ENCODE results near the gene ZBTB7C.

Gene ZBTB7C

DNA sequence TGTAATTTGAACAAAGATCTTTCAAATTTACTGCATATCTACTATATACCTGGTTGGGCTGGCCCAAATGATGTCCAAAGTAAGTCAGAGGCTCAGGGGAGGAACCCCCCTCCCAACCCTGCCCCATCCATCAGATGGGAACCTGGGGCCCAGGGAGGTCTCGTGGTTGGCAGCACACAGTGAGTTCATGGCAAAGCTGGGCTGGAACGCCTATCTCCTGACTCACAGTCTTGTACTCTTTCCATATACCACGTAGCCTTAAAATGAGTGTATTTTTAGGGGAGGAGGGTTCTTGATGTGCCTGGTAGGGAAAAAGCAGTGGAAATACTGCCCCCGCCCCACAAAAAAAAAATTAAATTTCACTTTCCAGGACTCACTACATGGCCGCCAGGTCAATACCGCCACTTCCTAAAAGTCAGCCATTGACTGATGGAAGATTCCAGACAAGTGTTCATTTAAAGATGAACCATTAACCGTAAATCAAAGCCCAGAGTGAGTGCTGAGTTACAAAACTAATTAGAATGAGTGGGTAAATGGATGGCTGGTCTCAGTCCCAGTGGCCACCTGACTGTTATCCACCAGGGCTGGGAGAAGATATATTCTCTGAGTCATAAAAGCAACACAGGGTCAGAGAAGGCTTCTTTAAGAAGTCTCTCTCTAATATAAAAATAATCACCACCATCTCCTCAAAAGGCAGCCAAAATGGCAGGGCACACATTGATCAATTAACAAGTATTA lies 80.5 kb downstream of the ZBTB7C start:
- no peak for DNase-seq (ENCODE audit: low read depth)

GRCh38 chr18:48326901-48327675 lies 82.1 kb downstream of the ZBTB7C start:
- no peak for DNase-seq (ENCODE audit: low read depth)
- TF ChIP-seq, protein P1, sequence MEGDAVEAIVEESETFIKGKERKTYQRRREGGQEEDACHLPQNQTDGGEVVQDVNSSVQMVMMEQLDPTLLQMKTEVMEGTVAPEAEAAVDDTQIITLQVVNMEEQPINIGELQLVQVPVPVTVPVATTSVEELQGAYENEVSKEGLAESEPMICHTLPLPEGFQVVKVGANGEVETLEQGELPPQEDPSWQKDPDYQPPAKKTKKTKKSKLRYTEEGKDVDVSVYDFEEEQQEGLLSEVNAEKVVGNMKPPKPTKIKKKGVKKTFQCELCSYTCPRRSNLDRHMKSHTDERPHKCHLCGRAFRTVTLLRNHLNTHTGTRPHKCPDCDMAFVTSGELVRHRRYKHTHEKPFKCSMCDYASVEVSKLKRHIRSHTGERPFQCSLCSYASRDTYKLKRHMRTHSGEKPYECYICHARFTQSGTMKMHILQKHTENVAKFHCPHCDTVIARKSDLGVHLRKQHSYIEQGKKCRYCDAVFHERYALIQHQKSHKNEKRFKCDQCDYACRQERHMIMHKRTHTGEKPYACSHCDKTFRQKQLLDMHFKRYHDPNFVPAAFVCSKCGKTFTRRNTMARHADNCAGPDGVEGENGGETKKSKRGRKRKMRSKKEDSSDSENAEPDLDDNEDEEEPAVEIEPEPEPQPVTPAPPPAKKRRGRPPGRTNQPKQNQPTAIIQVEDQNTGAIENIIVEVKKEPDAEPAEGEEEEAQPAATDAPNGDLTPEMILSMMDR (IDR thresholded peaks at IDR 0.05; ENCODE audit: low read depth, low read length, missing control alignments) = no peak

More for the DNA sequence above, 80.5 kb downstream of the ZBTB7C start:
- H3K4me3 ChIP-seq (ENCODE audit: low read depth, low read length) = no peak overlapping the region
- TF ChIP-seq, protein P1 (IDR thresholded peaks at IDR 0.05; ENCODE audit: low read depth, low read length, missing control alignments) = no peak

GRCh38 chr18:48325115-48325665 lies 84.0 kb downstream of the ZBTB7C start:
- H3K4me3 ChIP-seq (ENCODE audit: low read depth, low read length) = no peak overlapping the region
- no peak for DNase-seq (ENCODE audit: low read depth)
- TF ChIP-seq, protein P1 (IDR thresholded peaks at IDR 0.05; ENCODE audit: low read depth, low read length, missing control alignments) = no peak

More at GRCh38 chr18:48326901-48327675, 82.1 kb downstream of the ZBTB7C start:
- no peak overlapping the region for H3K4me3 ChIP-seq (ENCODE audit: low read depth, low read length)

- no peak for DNase-seq (ENCODE audit: low read depth)
- TF ChIP-seq, protein P1 (IDR thresholded peaks at IDR 0.05; ENCODE audit: low read depth, low read length, missing control alignments) = no peak
Observed at GRCh38 chr18:48324651-48325050, 84.5 kb downstream of the ZBTB7C start.

DNA sequence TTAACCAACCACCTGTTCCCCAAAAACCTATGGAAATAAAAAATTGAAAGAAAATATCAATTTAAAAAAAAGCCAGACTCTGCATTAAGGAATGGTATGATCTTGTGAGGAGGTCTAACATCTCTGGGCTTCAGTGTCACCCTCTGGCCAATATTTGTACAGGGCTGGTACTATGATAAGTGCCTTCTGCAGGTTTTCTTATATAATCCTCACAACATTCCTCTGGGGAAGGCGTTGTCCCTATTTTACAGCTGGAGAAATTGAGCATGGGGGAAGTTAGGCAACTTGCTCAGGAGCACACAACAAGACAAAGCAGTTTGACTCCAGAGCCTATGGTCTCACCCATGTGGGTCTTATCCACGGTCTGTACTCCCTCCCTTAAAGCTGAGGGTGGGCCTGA lies 86.0 kb downstream of the ZBTB7C start:
- TF ChIP-seq, protein P1 (IDR thresholded peaks at IDR 0.05; ENCODE audit: low read depth, low read length, missing control alignments) = no peak
- DNase-seq (ENCODE audit: low read depth) = no peak
- no peak overlapping the region for H3K4me3 ChIP-seq (ENCODE audit: low read depth, low read length)

More at GRCh38 chr18:48324651-48325050, 84.5 kb downstream of the ZBTB7C start:
- H3K4me3 ChIP-seq (ENCODE audit: low read depth, low read length) = no peak overlapping the region

DNA sequence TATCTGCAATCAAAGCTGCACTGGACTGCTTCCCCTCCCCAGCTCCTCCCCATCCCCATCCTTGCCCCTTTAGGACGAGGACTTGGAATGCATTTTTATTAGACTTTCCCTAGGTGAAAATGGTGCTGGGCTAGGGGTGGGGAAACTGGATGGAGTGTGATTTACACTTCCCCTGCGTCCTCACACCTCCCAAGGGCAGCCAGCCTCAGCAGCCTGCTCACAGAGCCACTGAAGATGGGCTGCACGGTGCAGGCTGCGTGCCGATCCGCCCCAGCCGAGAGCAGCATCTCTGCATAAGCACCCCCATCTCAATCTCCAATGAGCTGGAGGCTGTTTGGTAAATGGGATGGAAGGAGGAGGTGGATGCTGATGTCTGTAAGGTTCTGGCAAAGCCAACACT lies 87.6 kb downstream of the ZBTB7C start:
- no peak for DNase-seq (ENCODE audit: low read depth)
- H3K4me3 ChIP-seq (ENCODE audit: low read depth, low read length) = no peak overlapping the region
- TF ChIP-seq, protein P1 (IDR thresholded peaks at IDR 0.05; ENCODE audit: low read depth, low read length, missing control alignments) = no peak
